Measurements from ENCODE around the gene HAUS5.

Gene HAUS5

GRCh38 chr19:35655600-35655999 lies 43.1 kb downstream of the HAUS5 start:
- H3K9me3 ChIP-seq (ENCODE audit: low read length): no peaks in the 10 kb centered on the region
- H3K27me3 ChIP-seq (ENCODE audit: insufficient read depth, low read length): no peaks in the 10 kb centered on the region
- H3K36me3 ChIP-seq (ENCODE audit: insufficient read depth, low read length): peaks cover 73% of the 10 kb centered on the region
- no peak overlapping the region for H3K9ac ChIP-seq (ENCODE audit: low read length)
- no peak overlapping the region for H2AFZ ChIP-seq (ENCODE audit: low read length)
- H3K4me3 ChIP-seq (ENCODE audit: low read depth, low read length, poor library complexity, severe bottlenecking): no peak overlapping the region
- no peaks in the 10 kb centered on the region for H4K20me1 ChIP-seq (ENCODE audit: insufficient read depth, low read length)
- no peaks in the 10 kb centered on the region for H3F3A ChIP-seq (ENCODE audit: insufficient read depth, low read length)
- 0 out of 2 replicates have a peak, but pooled peaks cover 2% of the 10 kb centered on the region for H3K79me2 ChIP-seq (ENCODE audit: insufficient read depth, low read length)
- no peaks in the 10 kb centered on the region for H3K9me2 ChIP-seq (ENCODE audit: low read depth, low read length)
- no peaks in the 10 kb centered on the region for H3K4me1 ChIP-seq (ENCODE audit: insufficient read depth, low read length, severe bottlenecking)
- H3K27ac ChIP-seq (ENCODE audit: low read depth, low read length, poor library complexity, severe bottlenecking): no peak overlapping the region
- H3K4me2 ChIP-seq (ENCODE audit: low read length): no peak overlapping the region
- no peak for TF ChIP-seq EZH2 (IDR thresholded peaks at IDR 0.05; ENCODE audit: borderline replicate concordance, low read length)
- TF ChIP-seq, protein P1, sequence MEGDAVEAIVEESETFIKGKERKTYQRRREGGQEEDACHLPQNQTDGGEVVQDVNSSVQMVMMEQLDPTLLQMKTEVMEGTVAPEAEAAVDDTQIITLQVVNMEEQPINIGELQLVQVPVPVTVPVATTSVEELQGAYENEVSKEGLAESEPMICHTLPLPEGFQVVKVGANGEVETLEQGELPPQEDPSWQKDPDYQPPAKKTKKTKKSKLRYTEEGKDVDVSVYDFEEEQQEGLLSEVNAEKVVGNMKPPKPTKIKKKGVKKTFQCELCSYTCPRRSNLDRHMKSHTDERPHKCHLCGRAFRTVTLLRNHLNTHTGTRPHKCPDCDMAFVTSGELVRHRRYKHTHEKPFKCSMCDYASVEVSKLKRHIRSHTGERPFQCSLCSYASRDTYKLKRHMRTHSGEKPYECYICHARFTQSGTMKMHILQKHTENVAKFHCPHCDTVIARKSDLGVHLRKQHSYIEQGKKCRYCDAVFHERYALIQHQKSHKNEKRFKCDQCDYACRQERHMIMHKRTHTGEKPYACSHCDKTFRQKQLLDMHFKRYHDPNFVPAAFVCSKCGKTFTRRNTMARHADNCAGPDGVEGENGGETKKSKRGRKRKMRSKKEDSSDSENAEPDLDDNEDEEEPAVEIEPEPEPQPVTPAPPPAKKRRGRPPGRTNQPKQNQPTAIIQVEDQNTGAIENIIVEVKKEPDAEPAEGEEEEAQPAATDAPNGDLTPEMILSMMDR (IDR thresholded peaks at IDR 0.05; ENCODE audit: low read length): no peak

DNA sequence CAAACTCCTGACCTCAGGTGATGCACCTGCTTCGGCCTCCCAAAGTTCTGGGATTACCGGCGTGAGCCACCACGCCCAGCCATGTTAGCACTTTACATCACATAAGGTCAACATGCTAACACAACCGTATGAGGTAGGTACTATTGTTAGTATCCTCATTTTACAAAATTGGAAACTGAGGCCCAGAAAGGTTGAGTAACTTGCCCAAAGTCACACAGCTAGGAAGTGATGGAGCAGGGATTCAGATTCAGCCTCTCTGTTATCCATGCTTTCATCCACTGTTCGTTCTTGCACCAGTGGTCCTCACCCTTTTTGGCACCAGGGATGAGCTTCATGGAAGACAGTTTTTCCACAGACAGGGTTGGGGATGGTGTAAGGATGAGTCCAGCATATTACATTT lies 44.2 kb downstream of the HAUS5 start:
- no peaks in the 10 kb centered on the region for H3K79me2 ChIP-seq (ENCODE audit: insufficient read depth, low read length)
- H3K4me1 ChIP-seq (ENCODE audit: insufficient read depth, low read length, severe bottlenecking): no peaks in the 10 kb centered on the region
- TF ChIP-seq EZH2 (IDR thresholded peaks at IDR 0.05; ENCODE audit: borderline replicate concordance, low read length): no peak
- TF ChIP-seq, protein P1 (IDR thresholded peaks at IDR 0.05; ENCODE audit: low read length): no peak
- H3K4me2 ChIP-seq (ENCODE audit: low read length): no peak overlapping the region
- no peaks in the 10 kb centered on the region for H3K9me3 ChIP-seq (ENCODE audit: low read length)
- no peak overlapping the region for H2AFZ ChIP-seq (ENCODE audit: low read length)
- peaks cover 69% of the 10 kb centered on the region for H3K36me3 ChIP-seq (ENCODE audit: insufficient read depth, low read length)
- H3F3A ChIP-seq (ENCODE audit: insufficient read depth, low read length): no peaks in the 10 kb centered on the region
- no peak overlapping the region for H3K27ac ChIP-seq (ENCODE audit: low read depth, low read length, poor library complexity, severe bottlenecking)
- H3K9ac ChIP-seq (ENCODE audit: low read length): no peak overlapping the region
- H3K9me2 ChIP-seq (ENCODE audit: low read depth, low read length): no peaks in the 10 kb centered on the region
- no peaks in the 10 kb centered on the region for H4K20me1 ChIP-seq (ENCODE audit: insufficient read depth, low read length)
- H3K27me3 ChIP-seq (ENCODE audit: insufficient read depth, low read length): no peaks in the 10 kb centered on the region
- no peak overlapping the region for H3K4me3 ChIP-seq (ENCODE audit: low read depth, low read length, poor library complexity, severe bottlenecking)

GRCh38 chr19:35657904-35658700 lies 45.6 kb downstream of the HAUS5 start:
- Histone ChIP-seq H3K36me3 (ENCODE audit: insufficient read depth, low read length) (peaks cover 62% of the 10 kb centered on the region), H3K27me3 (ENCODE audit: insufficient read depth, low read length) (no peaks in the 10 kb centered on the region), H3K9ac (ENCODE audit: low read length) (no peak overlapping the region), H3K4me3 (ENCODE audit: low read depth, low read length, poor library complexity, severe bottlenecking) (no peak overlapping the region), H4K20me1 (ENCODE audit: insufficient read depth, low read length) (no peaks in the 10 kb centered on the region), H3K4me1 (ENCODE audit: insufficient read depth, low read length, severe bottlenecking) (no peaks in the 10 kb centered on the region), H3K27ac (ENCODE audit: low read depth, low read length, poor library complexity, severe bottlenecking) (no peak overlapping the region), H3K4me2 (ENCODE audit: low read length) (no peak overlapping the region), H3K9me2 (ENCODE audit: low read depth, low read length) (no peaks in the 10 kb centered on the region), H3K9me3 (ENCODE audit: low read length) (no peaks in the 10 kb centered on the region), H2AFZ (ENCODE audit: low read length) (no peak overlapping the region), H3F3A (ENCODE audit: insufficient read depth, low read length) (no peaks in the 10 kb centered on the region), H3K79me2 (ENCODE audit: insufficient read depth, low read length) (no peaks in the 10 kb centered on the region)
- TF ChIP-seq EZH2 (IDR thresholded peaks at IDR 0.05; ENCODE audit: borderline replicate concordance, low read length): no peak
- TF ChIP-seq, protein P1 (IDR thresholded peaks at IDR 0.05; ENCODE audit: low read length): no peak

All from OCI-LY1 (cell line).